Tongue (tissue), 2 donors: ENCODE results near the gene BCAR1. TPM values are rescaled to one million over a fixed set of nuclear protein-coding genes. Genes with fewer than 3 reads are reported as not detected.
A peak's percentile ranks its signal among the peaks of the same experiment; 100 is the strongest.
"Not testable (repeated sequence)": the region's sequence is repeated elsewhere in the genome, so short reads cannot be mapped to it uniquely, and the experiment has no call there.

ENCODE experiments used
- DNase-seq: peaks from one replicate; pipeline ENCODE4 v3.0.0-alpha.2; 2015
- total RNA-seq: library from RNA; depleted of rRNA; stranded (reverse); fragments of >200 nt; gene quantifications from one replicate; pipeline ENCODE4 v1.2.3, GENCODE V29; 2014

Gene BCAR1, protein sequence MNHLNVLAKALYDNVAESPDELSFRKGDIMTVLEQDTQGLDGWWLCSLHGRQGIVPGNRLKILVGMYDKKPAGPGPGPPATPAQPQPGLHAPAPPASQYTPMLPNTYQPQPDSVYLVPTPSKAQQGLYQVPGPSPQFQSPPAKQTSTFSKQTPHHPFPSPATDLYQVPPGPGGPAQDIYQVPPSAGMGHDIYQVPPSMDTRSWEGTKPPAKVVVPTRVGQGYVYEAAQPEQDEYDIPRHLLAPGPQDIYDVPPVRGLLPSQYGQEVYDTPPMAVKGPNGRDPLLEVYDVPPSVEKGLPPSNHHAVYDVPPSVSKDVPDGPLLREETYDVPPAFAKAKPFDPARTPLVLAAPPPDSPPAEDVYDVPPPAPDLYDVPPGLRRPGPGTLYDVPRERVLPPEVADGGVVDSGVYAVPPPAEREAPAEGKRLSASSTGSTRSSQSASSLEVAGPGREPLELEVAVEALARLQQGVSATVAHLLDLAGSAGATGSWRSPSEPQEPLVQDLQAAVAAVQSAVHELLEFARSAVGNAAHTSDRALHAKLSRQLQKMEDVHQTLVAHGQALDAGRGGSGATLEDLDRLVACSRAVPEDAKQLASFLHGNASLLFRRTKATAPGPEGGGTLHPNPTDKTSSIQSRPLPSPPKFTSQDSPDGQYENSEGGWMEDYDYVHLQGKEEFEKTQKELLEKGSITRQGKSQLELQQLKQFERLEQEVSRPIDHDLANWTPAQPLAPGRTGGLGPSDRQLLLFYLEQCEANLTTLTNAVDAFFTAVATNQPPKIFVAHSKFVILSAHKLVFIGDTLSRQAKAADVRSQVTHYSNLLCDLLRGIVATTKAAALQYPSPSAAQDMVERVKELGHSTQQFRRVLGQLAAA
- 54.8 TPM for total RNA-seq

DNA sequence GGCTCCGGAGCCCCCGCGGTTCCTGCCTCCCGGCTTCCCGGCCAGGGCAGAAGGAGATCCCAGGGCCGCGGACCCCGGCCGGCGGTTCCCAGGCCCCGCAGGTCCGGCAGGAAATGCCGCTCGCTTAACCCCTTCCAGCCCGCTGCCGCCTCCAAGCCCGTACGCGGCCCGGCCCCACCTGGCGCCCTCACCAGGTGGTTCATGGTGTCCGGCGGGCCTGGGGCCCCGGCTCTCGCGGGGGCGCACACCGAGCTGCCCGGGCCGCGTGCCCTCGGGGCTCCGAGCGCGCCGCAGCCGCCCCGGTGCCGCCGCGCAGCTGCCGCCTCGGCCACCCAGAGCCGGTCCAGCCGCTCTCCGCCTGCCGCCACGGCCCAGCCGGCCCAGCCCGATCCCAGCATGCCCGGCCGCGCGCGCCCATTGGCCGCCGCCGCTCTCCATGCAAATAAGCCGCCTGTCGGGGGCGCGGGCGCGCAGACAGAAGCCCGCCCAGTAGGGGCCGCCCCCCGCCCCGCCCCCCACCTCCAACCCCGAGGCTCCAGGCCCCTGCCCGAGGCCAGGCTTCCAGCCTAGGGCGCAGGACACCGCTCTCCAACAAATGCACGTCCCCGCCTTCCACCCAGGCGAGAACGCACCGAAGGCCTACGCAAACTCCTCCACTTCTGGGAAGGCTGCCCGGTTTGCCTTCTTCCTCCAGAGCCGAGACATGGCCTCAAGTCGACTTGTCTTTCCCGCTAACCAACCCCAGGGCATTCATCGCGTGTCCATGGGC lies at the start of gene BCAR1:
TSS of gene BCAR1 (minus strand) at position 345 of the 769 bp plus-strand sequence. CDS start at position 203, 142 bp downstream.
- DNase-seq, result peak; percentile 95

DNA sequence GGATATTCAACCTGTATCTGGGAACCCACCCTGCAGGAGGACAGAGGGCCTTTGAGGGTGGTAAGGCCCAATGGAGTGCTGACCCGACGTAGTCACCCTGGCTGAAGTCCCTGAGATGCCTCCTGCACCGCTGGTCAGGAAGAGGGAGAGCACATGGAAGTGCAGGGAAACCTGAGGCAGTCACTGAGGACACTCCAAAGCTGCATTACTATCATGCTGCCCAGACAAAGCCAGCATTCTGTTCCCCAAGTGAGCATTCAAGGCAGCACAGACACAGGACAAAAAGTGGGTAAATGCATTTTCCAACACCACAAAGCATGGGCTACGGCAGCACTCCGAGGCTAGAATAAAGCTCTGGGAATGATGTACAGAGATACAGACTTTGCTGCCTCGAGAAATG lies 46.8 kb upstream of the BCAR1 start:
- DNase-seq, result no peak

DNA sequence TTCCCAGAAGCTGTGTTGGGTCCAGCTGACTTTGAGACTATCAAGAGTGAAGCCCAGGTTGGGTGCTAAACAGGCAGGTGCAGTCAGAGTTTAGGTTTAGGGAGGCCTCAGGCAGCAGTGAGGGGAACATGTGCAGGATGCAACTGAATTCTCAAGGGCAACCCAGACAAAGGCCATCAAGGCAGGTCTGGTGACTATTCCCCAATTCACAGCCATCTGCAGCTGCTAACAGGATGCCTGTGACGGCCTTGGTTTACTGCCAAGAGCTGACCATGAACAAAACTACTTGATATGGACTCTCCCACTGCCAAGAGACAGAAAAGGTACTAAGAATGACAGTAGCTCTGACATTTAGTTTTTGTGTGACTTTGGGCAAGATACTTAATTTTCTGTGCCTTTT lies 45.2 kb upstream of the BCAR1 start:
- DNase-seq, result peak; percentile 65

DNA sequence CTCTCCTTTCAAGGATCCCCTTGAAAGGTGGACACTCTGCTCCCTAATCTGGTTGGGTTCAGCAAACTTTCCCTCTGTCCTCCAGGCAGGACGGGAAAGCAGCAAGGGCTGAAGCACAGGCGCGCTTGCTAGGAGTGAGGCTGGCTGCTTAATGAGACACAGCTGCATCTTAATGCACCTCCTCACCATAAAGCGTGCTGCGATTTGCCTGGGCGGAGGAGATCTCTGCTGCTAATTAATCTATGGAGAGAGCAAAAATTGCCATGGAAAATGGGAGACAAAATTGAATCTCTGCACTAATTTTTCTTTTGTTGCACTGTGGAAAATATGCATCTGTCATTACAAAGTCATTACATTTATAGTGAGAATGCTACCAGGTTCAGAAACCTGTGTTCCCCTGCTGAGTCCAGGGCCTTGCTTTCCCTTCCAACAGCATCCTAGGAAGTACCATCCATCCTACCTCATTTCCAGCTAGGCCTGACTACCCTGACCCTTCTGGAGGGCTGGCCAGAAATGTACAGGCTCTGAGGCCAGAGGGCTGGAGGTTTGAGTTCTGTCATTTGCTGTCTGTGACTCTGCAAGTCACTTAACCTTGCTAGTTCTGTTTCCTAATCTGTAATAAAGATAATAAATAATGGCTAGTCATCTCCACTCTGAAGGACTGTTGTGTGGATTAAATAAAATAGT lies 43.5 kb upstream of the BCAR1 start:
- DNase-seq, result peak; percentile 50

DNA sequence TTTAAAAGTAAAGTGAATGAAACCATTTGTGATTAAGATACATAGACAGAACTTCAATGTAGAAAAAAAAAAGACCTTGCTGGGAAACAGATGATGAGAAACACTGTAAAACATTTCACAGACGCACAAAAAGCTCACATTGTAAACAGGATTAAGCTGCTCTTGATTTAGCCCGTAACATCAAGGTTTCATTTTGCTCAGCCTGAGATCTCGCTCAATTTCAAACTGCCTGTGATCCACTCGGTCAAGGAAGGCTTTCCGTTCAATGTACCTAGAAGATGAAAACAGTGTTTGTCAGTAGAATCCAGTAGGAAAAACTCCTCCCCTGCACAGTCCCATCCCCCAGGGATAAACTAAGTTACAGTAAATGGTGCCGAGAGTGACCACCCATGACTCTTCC lies 42.3 kb upstream of the BCAR1 start:
- DNase-seq, result peak; percentile 53

DNA sequence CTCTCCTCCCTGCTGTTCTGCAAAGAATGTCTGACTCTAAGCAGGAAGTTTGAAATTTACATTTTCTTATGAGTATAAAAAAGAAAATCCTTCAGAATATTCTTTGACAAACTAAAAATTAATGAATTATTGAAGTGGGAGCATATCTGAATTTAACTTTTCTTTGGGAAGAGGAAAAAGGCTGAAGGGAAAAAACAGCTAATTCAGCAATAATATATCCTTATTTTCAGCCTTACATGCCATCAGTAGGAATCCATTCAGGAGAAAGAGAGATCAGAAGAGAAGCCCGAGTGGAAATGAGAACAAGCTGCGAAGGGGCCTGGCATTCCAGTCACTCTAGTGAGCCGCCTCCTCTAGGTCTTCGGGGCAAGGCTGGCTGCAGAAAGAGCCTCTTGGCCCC lies 41.7 kb upstream of the BCAR1 start:
- DNase-seq, result no peak

DNA sequence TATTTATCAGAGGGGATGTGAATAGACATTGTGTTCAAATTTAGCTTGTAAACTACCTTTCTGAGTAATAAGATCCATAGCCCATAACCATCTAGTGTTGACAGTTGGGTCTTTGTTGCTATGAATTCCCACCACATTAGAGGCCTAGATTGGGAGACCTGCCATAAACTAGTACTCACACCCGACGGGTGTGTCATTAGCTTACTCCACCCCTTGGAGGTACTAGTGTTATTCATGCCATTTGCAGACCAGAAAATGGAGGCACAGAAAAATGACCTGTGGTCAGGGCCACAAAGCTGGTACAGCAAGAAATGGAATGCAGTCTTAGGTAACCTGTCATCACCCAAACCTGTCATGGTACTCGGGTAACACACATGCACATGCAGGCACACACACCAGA lies 41.3 kb upstream of the BCAR1 start:
- DNase-seq, result no peak

DNA sequence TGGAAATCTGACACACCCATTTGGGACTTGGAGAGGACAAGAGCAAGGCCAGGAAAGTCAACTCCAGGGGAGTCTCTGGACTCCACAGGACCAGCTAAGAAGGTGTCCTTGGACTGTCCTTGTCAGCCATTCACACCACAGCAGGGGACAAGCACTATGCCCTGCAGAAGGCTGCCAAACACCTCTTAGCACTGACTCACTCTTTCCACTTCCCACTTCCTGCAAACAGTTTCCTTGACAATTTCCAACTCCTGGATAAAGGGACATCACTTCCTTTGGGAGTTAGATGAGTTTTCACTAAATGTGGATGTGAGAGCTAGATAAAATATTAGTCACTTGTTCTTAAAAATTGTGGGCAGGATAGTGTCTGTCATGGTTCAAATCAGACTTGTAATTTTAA lies 37.8 kb upstream of the BCAR1 start:
- no peak for DNase-seq

DNA sequence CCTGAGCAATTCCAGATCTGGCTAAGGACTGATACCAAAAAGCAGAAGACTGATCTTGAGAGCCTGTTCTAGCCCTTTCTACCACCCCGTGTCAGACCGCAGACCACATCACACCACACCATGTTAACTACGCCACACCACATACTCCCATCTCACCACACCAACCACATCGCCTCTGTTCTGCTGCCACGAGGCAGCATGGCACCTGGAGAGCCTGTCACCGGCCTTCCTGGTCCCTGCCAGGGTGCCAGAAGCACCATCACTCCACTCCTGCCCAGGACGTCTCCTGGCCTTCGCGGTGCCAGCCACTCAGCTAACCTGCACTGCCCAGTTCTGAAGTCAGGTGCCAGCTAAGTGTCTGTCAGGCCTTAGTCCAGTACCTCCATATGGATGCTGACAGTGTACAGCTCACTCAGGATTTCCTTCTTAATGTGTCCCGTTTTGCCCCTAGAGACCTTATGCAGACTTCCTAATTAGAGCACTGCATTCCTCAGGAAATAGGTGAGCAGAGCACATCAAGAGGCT lies 37.2 kb upstream of the BCAR1 start:
- DNase-seq, result no peak

DNA sequence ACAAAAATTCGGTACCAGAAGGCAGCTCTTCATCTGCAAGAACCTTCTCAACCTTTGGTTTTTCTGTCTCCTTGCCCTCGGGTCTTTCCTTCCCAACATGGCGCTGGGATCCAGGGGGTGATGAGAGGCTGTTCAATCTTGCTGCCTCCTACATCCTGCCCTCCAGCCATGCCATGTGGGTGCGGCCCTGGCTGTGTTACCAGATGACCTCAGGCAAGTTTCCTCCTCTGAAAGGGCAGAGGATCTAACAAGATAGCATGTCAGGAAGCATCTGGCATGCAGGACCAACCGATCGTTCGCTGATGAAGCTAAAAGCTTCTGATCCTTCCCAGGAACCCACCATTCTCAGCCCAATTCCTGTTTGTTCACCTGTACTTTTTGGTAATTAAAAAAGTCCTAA lies 36.8 kb upstream of the BCAR1 start:
- DNase-seq, result no peak

DNA sequence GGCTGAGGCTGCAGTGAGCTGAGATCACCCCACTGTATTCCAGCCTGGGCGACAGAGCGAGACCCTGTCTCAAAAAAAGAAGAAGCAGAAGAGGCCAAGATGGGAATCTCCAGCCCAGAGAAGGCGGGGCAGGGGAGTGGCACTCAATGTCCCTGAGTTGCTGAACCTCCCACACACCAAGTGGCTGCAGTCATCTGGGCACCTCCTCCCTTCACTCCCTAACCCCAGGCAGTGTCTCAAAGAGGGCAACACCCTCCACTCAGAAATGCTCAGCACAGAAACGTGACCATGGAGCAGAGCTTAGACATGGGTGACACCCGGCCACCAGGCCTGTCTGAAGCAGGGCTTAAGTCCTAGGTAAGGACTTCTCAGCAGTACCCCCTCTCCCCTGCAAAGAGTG lies 36.3 kb upstream of the BCAR1 start:
- no peak for DNase-seq

DNA sequence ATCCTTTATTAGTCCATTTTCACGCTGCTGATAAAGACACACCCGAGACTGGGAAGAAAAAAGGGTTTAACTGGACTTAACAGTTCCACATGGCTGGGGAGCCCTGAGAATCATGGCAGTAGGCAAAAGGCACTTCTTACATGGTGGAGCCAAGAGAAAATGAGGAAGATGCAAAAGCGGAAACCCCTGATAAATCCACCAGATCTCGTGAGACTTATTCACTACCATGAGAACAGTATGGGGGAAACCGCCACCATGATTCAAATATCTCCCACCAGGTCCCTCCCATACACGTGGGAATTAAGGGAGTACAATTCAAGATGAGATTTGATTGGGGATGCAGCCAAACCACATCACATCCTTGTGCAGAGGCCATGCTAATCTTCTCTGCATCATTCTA lies 35.0 kb upstream of the BCAR1 start:
- DNase-seq, result no peak

DNA sequence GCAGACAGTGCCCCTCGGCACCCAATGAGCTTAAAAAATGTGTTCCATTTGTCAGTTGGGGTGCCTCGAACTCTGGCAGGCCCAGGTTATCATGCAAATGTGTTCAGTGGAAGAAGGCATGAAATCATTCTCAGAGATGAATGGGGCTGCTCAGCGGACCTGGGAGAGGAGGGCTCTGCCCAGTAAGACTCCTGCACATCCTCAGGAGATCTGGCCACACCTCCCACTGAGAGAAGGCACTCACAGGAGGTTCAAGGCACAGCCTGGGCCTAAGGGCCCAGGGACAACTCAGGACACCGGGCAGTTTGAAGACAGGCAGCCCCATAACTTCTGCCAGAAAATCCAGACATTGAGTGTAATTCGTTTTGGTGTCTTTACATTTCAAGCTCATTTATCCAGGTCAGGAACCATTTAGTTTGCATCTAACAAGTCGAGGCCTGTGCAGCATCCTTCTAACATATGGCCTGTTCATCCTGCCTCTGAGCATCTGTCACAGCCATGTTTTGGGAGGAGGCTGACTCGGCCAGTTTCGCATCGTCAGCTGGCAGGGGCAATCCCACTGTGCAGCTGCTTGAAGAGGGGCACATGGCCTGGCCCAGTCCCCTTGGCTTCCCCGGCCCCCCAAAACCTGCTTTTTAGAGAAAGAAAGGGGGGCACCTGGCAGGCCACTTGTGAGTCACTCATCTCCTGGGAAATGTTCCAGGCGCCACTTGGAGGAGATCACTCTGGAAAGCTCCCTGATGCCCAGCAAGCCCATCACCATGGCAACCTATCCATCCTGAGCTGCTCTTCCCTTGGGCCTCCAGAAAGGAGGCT lies 31.2 kb upstream of the BCAR1 start:
- DNase-seq, result peak; percentile 54

DNA sequence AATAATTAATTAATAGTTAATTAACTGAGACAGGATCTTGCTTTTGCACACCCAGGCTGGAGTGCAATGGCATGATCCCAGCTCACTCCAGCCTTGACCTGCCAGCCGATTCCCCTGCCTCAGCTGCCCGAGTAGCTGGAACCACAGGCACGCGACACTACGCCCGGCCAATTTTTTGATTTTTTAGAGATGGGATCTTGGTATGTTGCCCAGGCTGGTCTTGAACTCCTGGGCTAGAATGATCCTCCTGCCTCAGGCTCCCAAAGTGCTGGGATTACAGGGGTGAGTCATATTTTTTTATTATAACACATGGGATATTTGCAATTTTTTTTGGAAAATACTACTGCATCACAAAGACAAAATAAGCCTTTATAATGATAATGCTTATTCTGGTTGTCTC lies 30.4 kb upstream of the BCAR1 start:
- no peak for DNase-seq

DNA sequence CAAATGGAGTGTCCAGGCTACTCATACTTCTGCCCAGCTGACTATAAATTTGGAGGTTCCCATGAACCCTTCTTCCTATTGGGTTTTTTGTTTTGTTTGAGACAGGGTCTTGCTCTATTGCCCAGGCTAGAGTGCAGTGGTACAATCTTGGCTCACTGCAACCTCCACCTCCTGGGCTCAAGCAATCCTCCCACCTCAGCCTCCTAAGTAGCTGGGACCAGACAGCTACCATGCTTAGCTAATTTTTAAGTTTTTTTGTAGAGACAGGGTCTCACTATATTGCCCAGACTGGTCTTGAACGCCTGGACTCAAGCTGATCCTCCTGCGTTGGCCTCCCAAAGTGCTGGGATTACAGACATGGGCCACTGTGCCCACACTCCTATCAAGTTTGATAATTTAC lies 29.6 kb upstream of the BCAR1 start:
- DNase-seq, result not testable (repeated sequence)

DNA sequence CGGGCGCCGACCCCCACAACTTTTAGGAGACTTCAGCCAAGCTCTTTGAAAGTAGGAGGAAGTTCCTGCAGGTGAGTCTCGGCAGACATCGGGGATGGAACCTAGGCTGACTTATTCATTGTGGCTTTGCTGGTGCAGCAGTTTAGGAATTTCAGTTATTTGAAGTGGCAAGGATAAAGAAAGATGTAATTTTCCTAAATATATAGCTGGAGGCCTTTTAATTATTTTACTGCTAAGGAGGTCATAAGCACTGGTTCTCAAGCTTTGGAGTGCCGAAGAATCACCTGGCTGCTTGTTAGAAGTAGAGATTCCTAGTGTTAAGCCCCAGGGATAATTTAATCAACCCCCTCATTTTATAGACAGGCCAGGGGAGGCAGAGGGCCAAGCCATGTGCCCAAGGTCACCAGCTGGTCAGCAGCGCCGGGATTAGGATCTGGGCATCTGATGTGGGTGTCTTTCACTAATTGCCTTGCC lies 28.9 kb upstream of the BCAR1 start:
- DNase-seq, result no peak

DNA sequence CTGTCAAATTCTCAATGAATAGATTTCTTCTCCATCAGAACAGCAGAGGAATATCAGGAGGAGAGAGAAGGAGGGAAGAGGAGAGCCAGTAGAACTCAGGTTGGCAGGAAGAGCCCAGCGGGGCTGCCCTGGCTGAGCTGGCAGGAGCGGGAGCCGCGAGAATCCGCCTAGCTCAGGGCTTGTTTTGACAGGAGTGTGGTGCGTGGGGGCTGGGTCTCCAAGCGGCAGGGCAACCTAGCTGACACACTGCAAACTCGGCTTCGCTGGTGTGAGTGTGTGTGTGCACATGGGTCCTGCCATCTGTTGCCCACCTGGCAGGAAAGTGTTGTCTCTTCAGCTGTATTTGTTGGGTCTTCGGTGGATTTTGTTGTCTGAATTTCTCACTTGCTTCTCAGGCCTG lies 27.9 kb upstream of the BCAR1 start:
- no peak for DNase-seq

DNA sequence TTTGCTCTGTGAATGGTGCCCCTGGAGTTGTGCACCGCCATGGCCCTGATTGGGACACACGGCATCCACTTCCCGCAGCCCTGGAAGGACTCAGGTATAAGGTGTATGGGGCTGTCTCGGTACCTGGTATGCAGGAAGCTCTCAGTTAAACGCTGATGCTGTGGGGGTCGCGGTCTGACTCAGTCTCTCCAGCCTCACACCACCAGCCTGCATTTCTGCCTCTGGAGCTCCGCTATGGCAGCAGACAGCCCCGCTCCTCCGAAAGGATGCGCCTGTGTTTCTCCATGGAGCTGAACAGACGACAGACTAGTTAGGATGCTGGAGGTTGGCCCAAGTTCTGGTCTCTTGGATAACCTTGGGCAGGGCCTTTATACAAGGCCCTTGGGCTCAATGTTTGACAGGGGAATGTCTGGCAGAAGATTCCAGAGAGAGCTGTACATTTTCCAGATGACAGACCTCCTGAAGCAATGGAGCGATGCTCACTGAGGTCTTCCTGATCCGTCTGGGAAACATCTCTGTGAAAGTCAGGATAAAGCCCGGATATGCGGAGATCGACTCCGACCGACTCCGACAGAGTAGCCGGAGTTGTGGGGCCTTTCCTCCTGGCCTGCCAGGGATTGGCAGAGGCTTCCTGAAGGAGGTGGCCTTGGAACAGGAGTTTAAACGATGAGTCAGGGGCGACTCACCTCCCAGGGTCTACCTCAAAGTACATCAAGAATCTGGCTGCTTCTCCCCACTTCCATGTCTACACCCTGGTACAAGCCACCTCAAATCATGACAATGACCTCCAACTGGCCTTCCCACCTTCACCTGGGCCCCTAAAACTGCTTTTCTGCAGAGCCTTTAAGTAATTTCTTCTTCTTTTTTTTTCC lies 21.9 kb upstream of the BCAR1 start:
- DNase-seq, result no peak

DNA sequence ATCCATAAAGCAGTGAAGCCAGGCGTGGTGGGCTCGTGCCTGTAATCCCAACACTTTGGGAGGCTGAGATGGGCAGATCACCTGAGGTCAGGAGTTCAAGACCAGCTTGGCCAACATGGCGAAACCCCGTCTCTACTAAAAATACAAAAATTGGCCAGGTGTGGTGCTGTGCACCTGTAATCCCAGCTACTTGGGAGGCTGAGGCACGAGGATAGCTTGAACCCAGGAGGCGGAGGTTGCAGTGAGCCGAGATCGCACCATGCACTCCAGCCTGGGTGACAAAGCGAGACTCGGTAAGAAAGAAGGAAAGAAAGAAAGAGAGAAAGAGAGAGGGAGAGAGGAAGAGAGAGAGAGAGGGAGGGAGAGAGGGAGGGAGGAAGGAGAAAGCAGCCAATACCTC lies 21.2 kb upstream of the BCAR1 start:
- DNase-seq, result not testable (repeated sequence)

DNA sequence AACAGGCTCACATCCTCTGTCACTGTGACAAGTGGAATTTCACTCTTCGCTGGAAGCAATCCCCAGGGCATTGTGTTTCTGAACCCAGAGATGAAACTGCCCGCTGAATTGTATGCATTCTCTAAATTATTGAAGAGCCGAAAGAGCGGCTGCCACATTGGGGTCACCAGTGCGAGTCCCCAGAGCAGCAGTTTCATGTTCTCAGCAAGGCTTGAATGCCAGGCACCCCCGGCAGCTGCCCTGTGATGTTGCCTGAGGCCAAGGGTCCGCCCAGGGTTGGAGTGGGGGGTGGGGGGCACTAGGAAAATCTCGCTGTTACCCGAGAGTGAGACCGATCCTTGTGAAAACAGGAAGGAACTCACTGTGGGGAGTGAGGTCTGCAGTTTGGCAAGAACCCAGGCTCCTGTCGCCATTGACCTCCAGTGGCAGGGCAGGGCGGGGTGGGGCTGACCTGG lies 20.7 kb upstream of the BCAR1 start:
- DNase-seq, result peak; percentile 55
